HepG2 (cell line): ENCODE data around the gene ALDH3B2. TPM values are rescaled to one million over a fixed set of nuclear protein-coding genes. Genes with fewer than 3 reads are reported as not detected.

Source experiments
- ATAC-seq: fragments of 200-7000 bp; cut with Tn5 transposase; 3 replicates; pipeline ENCODE4 v1.9.1; 2020; ENCODE audit warnings: mild to moderate bottlenecking, moderate library complexity
- BruUV-seq: library from RNA; stranded (reverse); fragments of 400-500 nt; replicated peaks from 2 replicates; lab custom pipeline; 2021; lab: Mats Ljungman, UMichigan
- CTCF ChIA-PET: fragments of 300-600 bp; formaldehyde crosslinking; extraction: SDS; loops from one replicate; lab custom pipeline; 2021; ENCODE audit warnings: low total read pairs, inconsistent platforms, low intra/inter-chr PET ratio; lab: Yijun Ruan, JAX
- POLR2A ChIA-PET: fragments of 350-600 bp; sonication (Branson Sonifier 250); formaldehyde crosslinking; loops from one replicate; lab custom pipeline; 2020; ENCODE audit warnings: antibody characterized with exemption, inconsistent platforms; lab: Yijun Ruan, JAX
- DNase-seq: peaks from one replicate; pipeline ENCODE4 v3.0.0-alpha.2; 2015; ENCODE audit warnings: low spot score
- FAIRE-seq: peaks from 3 replicates; lab custom pipeline; 2011; peaks lifted over from hg19 to GRCh38; lab: Jason Lieb, UNC
- H2AFZ ChIP-seq: one replicate; pipeline ENCODE4 v1.6.1; 2011; ENCODE audit warnings: low read length, inconsistent platforms
- H3K27ac ChIP-seq: fragments of 300-600 bp; 3 replicates; pipeline ENCODE4 v1.8.0; 2011; ENCODE audit warnings: mixed run types, mild to moderate bottlenecking, mixed read lengths, low read length, inconsistent platforms; ENCODE audit not compliant: insufficient read depth; ENCODE audit errors: extremely low read length
- H3K27me3 ChIP-seq, 2 experiments: fragments of 200-600 bp in 1 of 2; 2 replicates in 1 of 2; 3 replicates in 1 of 2; pipeline versions ENCODE4 v1.6.0 to v1.8.0; 2011; ENCODE audit warnings: low read length in 2 of 2, mild to moderate bottlenecking in 2 of 2, moderate library complexity in 2 of 2, inconsistent platforms in 1 of 2; ENCODE audit not compliant: insufficient read depth in 2 of 2, control insufficient read depth in 1 of 2
- H3K36me3 ChIP-seq, 2 experiments: fragments of 200-600 bp in 1 of 2; replicated peaks in 1 of 2; 2 replicates in 1 of 2; 3 replicates in 1 of 2; pipeline versions ENCODE4 v1.5.1 to v1.8.0; 2011; ENCODE audit warnings: low read length in 2 of 2, inconsistent platforms in 1 of 2; ENCODE audit not compliant: insufficient read depth in 2 of 2, control insufficient read depth in 1 of 2
- H3K4me1 ChIP-seq: 2 replicates; pipeline ENCODE4 v1.5.1; 2012; ENCODE audit warnings: low read length, inconsistent platforms; ENCODE audit not compliant: insufficient read depth
- H3K4me2 ChIP-seq: 2 replicates; pipeline ENCODE4 v1.6.0; 2011; ENCODE audit warnings: low read depth, low read length, inconsistent platforms
- H3K4me3 ChIP-seq, 3 experiments: fragments of 200-600 bp in 1 of 3; sonication (generic), shearing (Covaris generic) in 1 of 3; replicated peaks in 1 of 3; 2 replicates each; pipeline ENCODE4 v1.5.1; 2011 to 2016; ENCODE audit warnings: low read length in 3 of 3, inconsistent platforms in 2 of 3, low read depth in 2 of 3, mild to moderate bottlenecking in 2 of 3, control low read depth in 1 of 3, mixed read lengths in 1 of 3; ENCODE audit not compliant: insufficient read depth in 1 of 3
- H3K79me2 ChIP-seq: one replicate; pipeline ENCODE4 v1.6.1; 2011; ENCODE audit warnings: low read length, inconsistent platforms; ENCODE audit not compliant: insufficient read depth
- H3K9ac ChIP-seq: 2 replicates; pipeline ENCODE4 v1.6.0; 2011; ENCODE audit warnings: mild to moderate bottlenecking, low read depth, low read length, inconsistent platforms; ENCODE audit not compliant: insufficient read depth
- H3K9me3 ChIP-seq: 2 replicates; pipeline ENCODE4 v1.5.1; 2012; ENCODE audit warnings: mild to moderate bottlenecking, low read length
- H4K20me1 ChIP-seq: 2 replicates; pipeline ENCODE4 v1.6.0; 2011; ENCODE audit warnings: inconsistent platforms, mild to moderate bottlenecking, low read length, moderate library complexity; ENCODE audit not compliant: insufficient read depth
- GFI1 ChIP-seq: sonication (generic); formaldehyde crosslinking; IDR thresholded peaks from 2 replicates; pipeline ENCODE4 v1.5.0; 2020; ENCODE audit warnings: missing genetic modification reagents, mild to moderate bottlenecking, borderline replicate concordance
- GZF1 ChIP-seq: sonication (generic); formaldehyde crosslinking; IDR thresholded peaks from 2 replicates; pipeline ENCODE4 v1.5.1; 2020; ENCODE audit warnings: mild to moderate bottlenecking, missing genetic modification reagents
- NFKBIZ ChIP-seq: IDR thresholded peaks from 2 replicates; pipeline ENCODE4 v1.6.1; 2018; ENCODE audit warnings: missing genetic modification reagents, missing compliant biosample characterization
- STAG1 ChIP-seq: sonication (generic); formaldehyde crosslinking; IDR thresholded peaks from 2 replicates; pipeline ENCODE4 v1.4.0; 2020; ENCODE audit warnings: missing genetic modification reagents
- TBX2 ChIP-seq: sonication (generic); formaldehyde crosslinking; IDR thresholded peaks from 2 replicates; pipeline ENCODE4 v1.5.0; 2020; ENCODE audit warnings: missing genetic modification reagents, mild to moderate bottlenecking, borderline replicate concordance
- ZNF136 ChIP-seq: sonication (generic); formaldehyde crosslinking; IDR thresholded peaks from 2 replicates; pipeline ENCODE4 v1.8.1; 2022; ENCODE audit warnings: low read depth, mild to moderate bottlenecking, moderate library complexity, missing genetic modification reagents
- ZNF225 ChIP-seq: sonication (generic); formaldehyde crosslinking; IDR thresholded peaks from 2 replicates; pipeline ENCODE4 v1.4.0; 2020; ENCODE audit warnings: mild to moderate bottlenecking, missing genetic modification reagents
- WGBS: methylation state at CpG from one replicate; pipeline ENCODE4 v1.1.6; 2017; ENCODE audit warnings: low lambda C conversion rate; 5-methylcytosine and 5-hydroxymethylcytosine counted together
- in situ Hi-C: cut with HindIII; loops from 2 replicates; pipeline ENCODE4 v1.10.0; 2017; ENCODE audit warnings: low pct_unique_long_range_greater_than_20kb; ENCODE audit not compliant: extremely low pct_ligation_motif_present
- intact Hi-C: fragments of 100-400 bp; cut with micrococcal nuclease; formaldehyde crosslinking; loops from one replicate; pipeline ENCODE4 v1.10.0; 2022; ENCODE audit not compliant: unreplicated experiment
- polyA plus RNA-seq, 8 experiments: library from polyadenylated mRNA; depleted of rRNA in 3 of 8; stranded (reverse) in 7 of 8; unstranded in 1 of 8; fragments of >200 nt; fragmentation: Illumina TruSeq in 4 of 8; extraction: Trizol in 4 of 8; gene quantifications; 2 replicates each; pipeline versions ENCODE4 v1.2.1 to v1.2.3, GENCODE V29; 2011 to 2016; ENCODE audit warnings: low read depth in 4 of 8, missing spikeins in 1 of 8, mixed read lengths in 1 of 8; ENCODE audit not compliant: insufficient read depth in 1 of 8
- total RNA-seq, 5 experiments: library from RNA; depleted of rRNA; stranded (reverse); fragments of >200 nt; fragmentation: Illumina TruSeq; extraction: Trizol; gene quantifications; 2 replicates each; pipeline ENCODE4 v1.2.3, GENCODE V29; 2016; ENCODE audit warnings: low read depth in 1 of 5
- TF ChIP-seq, protein P1 (sequence below): sonication (generic); formaldehyde crosslinking; IDR thresholded peaks from 2 replicates; pipeline ENCODE4 v1.5.1; 2020; ENCODE audit warnings: mild to moderate bottlenecking, moderate library complexity, missing genetic modification reagents
- TF ChIP-seq, protein P2 (sequence below): sonication (generic); formaldehyde crosslinking; IDR thresholded peaks from 2 replicates; pipeline ENCODE4 v1.8.0; 2022; ENCODE audit warnings: missing genetic modification reagents, mild to moderate bottlenecking, moderate library complexity, borderline replicate concordance
- TF ChIP-seq, protein P3 (sequence below): sonication (generic); formaldehyde crosslinking; IDR thresholded peaks from 2 replicates; pipeline ENCODE4 v1.8.0; 2022; ENCODE audit warnings: mild to moderate bottlenecking, missing genetic modification reagents, borderline replicate concordance
- TF ChIP-seq, protein P4 (sequence below): sonication (generic); formaldehyde crosslinking; IDR thresholded peaks from 2 replicates; pipeline ENCODE4 v1.8.0; 2022; ENCODE audit warnings: missing genetic modification reagents, low read depth, mild to moderate bottlenecking, borderline replicate concordance
- TF ChIP-seq, protein P5 (sequence below): IDR thresholded peaks from 2 replicates; pipeline ENCODE4 v1.6.1; 2016; ENCODE audit warnings: low read depth, borderline replicate concordance

The ALDH3B2 gene
- total and polyA plus RNA-seq, 2 of the 13 experiments (the other 11 are each of a cell fraction or from before 2014, with no cell fraction given): not detected

DNA sequence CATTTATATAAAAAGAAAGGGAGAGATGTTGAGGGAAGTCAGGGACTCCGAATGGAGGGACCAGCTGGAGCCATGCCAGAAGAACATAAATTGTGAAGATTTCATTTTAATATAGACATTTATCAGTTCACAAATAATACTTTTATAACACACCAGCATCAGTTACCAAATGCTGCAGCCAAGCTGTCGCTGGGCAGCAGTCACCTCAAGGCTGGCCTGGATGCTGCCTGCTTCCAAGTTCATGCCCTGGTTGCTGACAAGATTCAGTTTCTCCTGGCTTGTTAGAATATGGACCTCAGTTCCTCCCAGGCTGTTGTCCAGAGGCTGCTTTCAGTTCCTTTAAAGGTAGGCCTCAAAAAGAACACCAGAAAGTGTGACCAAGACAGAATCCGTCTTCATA is 30.8 kb upstream of the ALDH3B2 start:
- ATAC-seq (no peak), FAIRE-seq (no peak), DNase-seq (no peak)
- H4K20me1 ChIP-seq: no peaks in the 10 kb centered on the region
- no peaks in the 10 kb centered on the region for H3K79me2 ChIP-seq
- 47% methylated on average over 3 of the region's 3 CpGs for WGBS
- BruUV-seq: no TSS peak
- no peaks in the 10 kb centered on the region for H3K9me3 ChIP-seq
- TF ChIP-seq, protein P1, sequence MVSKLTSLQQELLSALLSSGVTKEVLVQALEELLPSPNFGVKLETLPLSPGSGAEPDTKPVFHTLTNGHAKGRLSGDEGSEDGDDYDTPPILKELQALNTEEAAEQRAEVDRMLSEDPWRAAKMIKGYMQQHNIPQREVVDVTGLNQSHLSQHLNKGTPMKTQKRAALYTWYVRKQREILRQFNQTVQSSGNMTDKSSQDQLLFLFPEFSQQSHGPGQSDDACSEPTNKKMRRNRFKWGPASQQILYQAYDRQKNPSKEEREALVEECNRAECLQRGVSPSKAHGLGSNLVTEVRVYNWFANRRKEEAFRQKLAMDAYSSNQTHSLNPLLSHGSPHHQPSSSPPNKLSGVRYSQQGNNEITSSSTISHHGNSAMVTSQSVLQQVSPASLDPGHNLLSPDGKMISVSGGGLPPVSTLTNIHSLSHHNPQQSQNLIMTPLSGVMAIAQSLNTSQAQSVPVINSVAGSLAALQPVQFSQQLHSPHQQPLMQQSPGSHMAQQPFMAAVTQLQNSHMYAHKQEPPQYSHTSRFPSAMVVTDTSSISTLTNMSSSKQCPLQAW (CRISPR knock-in tag): no peak
- ChIA-PET POLR2A (no interaction called here), CTCF (no interaction called here)
- H3K36me3 ChIP-seq: no peaks in the 10 kb centered on the region
- no peak overlapping the region for H3K9ac ChIP-seq
- H3K27me3 ChIP-seq: 0 out of 5 replicates have a peak, but pooled peaks cover 0 to 4% of the 10 kb centered on the region in 2 experiments
- no peak overlapping the region for H3K27ac ChIP-seq
- intact Hi-C loops: no loop called here
- H3K4me3 ChIP-seq: no peak overlapping the region
- no peak overlapping the region for H2AFZ ChIP-seq
- in situ Hi-C loops: no loop called here
- no peaks in the 10 kb centered on the region for H3K4me1 ChIP-seq
- no peak overlapping the region for H3K4me2 ChIP-seq

DNA sequence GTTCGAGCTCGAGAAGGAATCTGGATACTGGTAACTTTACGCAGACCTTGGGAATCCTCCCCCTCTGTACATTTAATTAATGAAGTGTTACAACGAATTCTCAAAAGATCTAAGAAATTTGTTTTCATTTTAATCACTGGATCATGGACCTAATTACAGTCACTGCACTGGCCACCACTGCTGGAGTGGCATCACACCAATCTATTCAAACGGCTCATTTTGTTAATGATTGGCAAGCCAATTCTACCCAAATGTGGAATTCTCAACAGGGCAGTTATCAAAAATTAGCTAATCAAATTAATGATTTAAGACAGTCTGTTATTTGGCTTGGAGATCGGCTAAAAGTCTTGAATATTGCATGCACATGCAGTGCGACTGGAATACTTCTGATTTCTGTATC is 30.1 kb upstream of the ALDH3B2 start:
- intact Hi-C loops (no loop called here), in situ Hi-C loops (no loop called here)
- POLR2A ChIA-PET: no interaction called here
- TF ChIP-seq TBX2 (CRISPR knock-in tag): no peak
- no peak for TF ChIP-seq GFI1
- no peak for TF ChIP-seq ZNF225 (CRISPR knock-in tag)
- TF ChIP-seq, protein P2, sequence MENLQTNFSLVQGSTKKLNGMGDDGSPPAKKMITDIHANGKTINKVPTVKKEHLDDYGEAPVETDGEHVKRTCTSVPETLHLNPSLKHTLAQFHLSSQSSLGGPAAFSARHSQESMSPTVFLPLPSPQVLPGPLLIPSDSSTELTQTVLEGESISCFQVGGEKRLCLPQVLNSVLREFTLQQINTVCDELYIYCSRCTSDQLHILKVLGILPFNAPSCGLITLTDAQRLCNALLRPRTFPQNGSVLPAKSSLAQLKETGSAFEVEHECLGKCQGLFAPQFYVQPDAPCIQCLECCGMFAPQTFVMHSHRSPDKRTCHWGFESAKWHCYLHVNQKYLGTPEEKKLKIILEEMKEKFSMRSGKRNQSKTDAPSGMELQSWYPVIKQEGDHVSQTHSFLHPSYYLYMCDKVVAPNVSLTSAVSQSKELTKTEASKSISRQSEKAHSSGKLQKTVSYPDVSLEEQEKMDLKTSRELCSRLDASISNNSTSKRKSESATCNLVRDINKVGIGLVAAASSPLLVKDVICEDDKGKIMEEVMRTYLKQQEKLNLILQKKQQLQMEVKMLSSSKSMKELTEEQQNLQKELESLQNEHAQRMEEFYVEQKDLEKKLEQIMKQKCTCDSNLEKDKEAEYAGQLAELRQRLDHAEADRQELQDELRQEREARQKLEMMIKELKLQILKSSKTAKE (CRISPR knock-in tag): no peak
- TF ChIP-seq ZNF136: no peak
- TF ChIP-seq, protein P3, sequence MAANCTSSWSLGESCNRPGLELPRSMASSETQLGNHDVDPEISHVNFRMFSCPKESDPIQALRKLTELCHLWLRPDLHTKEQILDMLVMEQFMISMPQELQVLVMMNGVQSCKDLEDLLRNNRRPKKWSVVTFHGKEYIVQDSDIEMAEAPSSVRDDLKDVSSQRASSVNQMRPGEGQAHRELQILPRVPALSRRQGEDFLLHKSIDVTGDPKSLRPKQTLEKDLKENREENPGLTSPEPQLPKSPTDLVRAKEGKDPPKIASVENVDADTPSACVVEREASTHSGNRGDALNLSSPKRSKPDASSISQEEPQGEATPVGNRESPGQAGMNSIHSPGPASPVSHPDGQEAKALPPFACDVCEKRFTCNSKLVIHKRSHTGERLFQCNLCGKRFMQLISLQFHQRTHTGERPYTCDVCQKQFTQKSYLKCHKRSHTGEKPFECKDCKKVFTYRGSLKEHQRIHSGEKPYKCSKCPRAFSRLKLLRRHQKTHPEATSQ: no peak
- TF ChIP-seq GZF1 (CRISPR knock-in tag): no peak
- no peak for TF ChIP-seq NFKBIZ
- TF ChIP-seq, protein P4, sequence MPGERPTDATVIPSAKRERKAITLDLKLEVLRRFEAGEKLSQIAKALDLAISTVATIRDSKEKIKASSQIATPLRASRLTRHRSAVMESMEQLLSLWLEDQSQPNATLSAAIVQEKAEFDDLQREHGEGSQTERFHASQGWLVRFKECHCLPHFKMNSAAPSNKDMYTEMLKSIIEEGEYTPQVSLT (CRISPR knock-in tag): no peak
- TF ChIP-seq, protein P5, sequence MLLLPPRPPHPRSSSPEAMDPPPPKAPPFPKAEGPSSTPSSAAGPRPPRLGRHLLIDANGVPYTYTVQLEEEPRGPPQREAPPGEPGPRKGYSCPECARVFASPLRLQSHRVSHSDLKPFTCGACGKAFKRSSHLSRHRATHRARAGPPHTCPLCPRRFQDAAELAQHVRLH (CRISPR knock-in tag): no peak
- TF ChIP-seq STAG1 (CRISPR knock-in tag): no peak

More for the DNA sequence above, 30.1 kb upstream of the ALDH3B2 start:
- Histone ChIP-seq H3K9me3 (no peaks in the 10 kb centered on the region), H3K4me2 (no peak overlapping the region), H3K27me3 (peaks cover 0 to 4% of the 10 kb centered on the region in 2 experiments; a peak in 1 of 5 replicates), H4K20me1 (no peaks in the 10 kb centered on the region), H3K36me3 (no peaks in the 10 kb centered on the region), H3K4me1 (no peaks in the 10 kb centered on the region), H3K4me3 (no peak overlapping the region), H3K9ac (no peak overlapping the region), H2AFZ (no peak overlapping the region), H3K79me2 (no peaks in the 10 kb centered on the region), H3K27ac (no peak overlapping the region)
- ATAC-seq: no peak
- DNase-seq: no peak
- CTCF ChIA-PET: no interaction called here
- no peak for FAIRE-seq
- no TSS peak for BruUV-seq
- WGBS: 58% methylated on average over 7 of the region's 7 CpGs
